ENCODE data around the gene NOL3. TPM values are rescaled to one million over a fixed set of nuclear protein-coding genes. Genes with fewer than 3 reads are reported as not detected.

Gene NOL3
- total RNA-seq, 1 donor from 2014 or later: 10.9 TPM

DNA sequence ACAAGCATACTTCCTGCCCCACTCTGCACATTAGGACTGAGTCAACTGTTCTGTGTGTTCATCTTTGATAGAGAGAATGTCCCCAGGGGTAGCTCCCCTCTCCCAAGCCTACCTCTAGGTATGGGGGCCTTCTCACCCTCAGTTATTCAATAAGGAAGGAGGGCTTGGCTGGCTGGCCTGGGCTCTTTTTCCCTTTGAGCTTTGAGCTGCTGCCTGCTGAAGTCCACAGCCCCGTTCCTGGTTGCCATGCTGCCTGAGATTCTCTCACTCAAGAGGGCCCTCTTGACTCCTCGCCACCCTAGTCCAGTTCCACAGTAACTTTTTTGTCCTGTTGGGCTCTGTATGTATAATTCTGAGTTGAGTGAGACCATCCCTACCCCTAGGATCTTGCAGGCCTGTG lies 24.6 kb upstream of the NOL3 start:
- TF ChIP-seq CTCF (IDR thresholded peaks at IDR 0.05; ENCODE audit: insufficient read depth, low read depth, low read length) (no peak), EZH2 (IDR thresholded peaks at IDR 0.05; ENCODE audit: insufficient read depth, low read length) (no peak)
- no peak overlapping the region for H2AFZ ChIP-seq (ENCODE audit: low read depth, low read length)
- peak overlapping the region; percentile 50 for H3K27ac Mint-ChIP-seq (ENCODE audit: unreplicated experiment)
- no peak overlapping the region for H3K4me3 ChIP-seq (ENCODE audit: insufficient read depth, low read depth, low read length)
- DNase-seq (ENCODE audit: low read depth): no peak
- H3K4me3 Mint-ChIP-seq (ENCODE audit: unreplicated experiment): no peak overlapping the region
- no peaks in the 10 kb centered on the region for H3K4me1 Mint-ChIP-seq (ENCODE audit: low read depth, unreplicated experiment)
- H3K79me2 ChIP-seq (ENCODE audit: insufficient read depth, low read length): no peaks in the 10 kb centered on the region
- no peak overlapping the region for H3K9ac ChIP-seq (ENCODE audit: low read length)
- H3K9me3 ChIP-seq (ENCODE audit: insufficient read depth, low read depth, low read length): no peaks in the 10 kb centered on the region
- peaks cover 2% of the 10 kb centered on the region for H3K4me1 ChIP-seq (ENCODE audit: insufficient read depth, low read length)
- FAIRE-seq: no peak
- H3K36me3 Mint-ChIP-seq (ENCODE audit: low read depth, unreplicated experiment): peaks cover 40% of the 10 kb centered on the region
- H3K4me2 ChIP-seq (ENCODE audit: low read length): no peak overlapping the region
- H3K27me3 Mint-ChIP-seq (ENCODE audit: low read depth, unreplicated experiment): peaks cover 3% of the 10 kb centered on the region
- no peak overlapping the region for H3K27ac ChIP-seq (ENCODE audit: low read depth, low read length)
- H3K27me3 ChIP-seq (ENCODE audit: insufficient read depth, low read length): no peaks in the 10 kb centered on the region
- peaks cover 23% of the 10 kb centered on the region for H4K20me1 ChIP-seq (ENCODE audit: insufficient read depth, low read length)
- H3K36me3 ChIP-seq (ENCODE audit: insufficient read depth, low read length): peaks cover 41% of the 10 kb centered on the region
- peaks cover 4% of the 10 kb centered on the region for H3K9me3 Mint-ChIP-seq (ENCODE audit: unreplicated experiment)

DNA sequence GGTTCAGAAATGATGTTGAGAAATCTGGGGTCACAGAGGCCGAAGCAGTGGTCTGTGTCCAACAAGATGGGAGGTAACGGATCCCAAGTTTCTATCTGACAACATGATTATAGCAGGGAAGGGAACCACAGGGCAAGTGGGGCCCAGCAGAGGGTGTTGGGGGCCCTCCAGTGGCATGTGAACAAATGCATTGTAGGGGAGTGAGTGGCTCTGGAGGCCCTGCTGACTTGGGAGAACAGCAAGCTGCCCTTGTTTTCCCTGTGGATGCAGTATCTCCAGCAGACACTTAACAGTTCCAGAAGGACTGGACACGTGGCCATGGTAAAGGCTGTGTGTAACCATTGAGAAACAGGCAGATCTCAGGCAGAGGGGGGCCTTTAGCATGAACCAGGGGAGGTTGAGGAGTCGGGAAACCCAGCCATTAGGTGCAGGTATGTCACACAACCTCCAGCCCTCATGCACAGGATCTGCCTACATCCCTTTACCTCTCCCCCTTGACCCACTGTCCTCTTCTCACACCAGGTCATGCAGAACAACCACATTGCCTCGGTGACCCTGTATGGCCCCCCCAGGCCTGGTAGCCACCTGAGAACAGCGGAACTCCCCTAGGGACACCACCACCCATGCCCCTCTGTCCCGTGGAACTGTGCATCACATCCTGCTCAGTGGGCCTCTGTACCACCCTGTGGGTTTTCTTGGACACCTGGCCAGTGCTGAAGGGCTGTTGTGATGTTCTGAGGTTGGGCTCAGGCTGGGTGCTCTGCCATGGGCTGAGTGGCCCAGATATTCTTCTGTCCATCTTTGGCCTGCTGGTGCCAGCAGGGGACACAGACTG lies 23.6 kb upstream of the NOL3 start:
- Histone ChIP-seq H3K9me3 (ENCODE audit: insufficient read depth, low read depth, low read length) (no peaks in the 10 kb centered on the region), H2AFZ (ENCODE audit: low read depth, low read length) (no peak overlapping the region), H3K4me2 (ENCODE audit: low read length) (no peak overlapping the region), H3K4me3 (ENCODE audit: insufficient read depth, low read depth, low read length) (no peak overlapping the region), H3K27ac (ENCODE audit: low read depth, low read length) (no peak overlapping the region), H3K79me2 (ENCODE audit: insufficient read depth, low read length) (no peaks in the 10 kb centered on the region), H3K27me3 (ENCODE audit: insufficient read depth, low read length) (no peaks in the 10 kb centered on the region), H4K20me1 (ENCODE audit: insufficient read depth, low read length) (peaks cover 23% of the 10 kb centered on the region), H3K36me3 (ENCODE audit: insufficient read depth, low read length) (peaks cover 36% of the 10 kb centered on the region), H3K9ac (ENCODE audit: low read length) (no peak overlapping the region), H3K4me1 (ENCODE audit: insufficient read depth, low read length) (peaks cover 2% of the 10 kb centered on the region)
- DNase-seq (ENCODE audit: low read depth) (no peak), FAIRE-seq (no peak)
- no peak overlapping the region for H3K27ac Mint-ChIP-seq (ENCODE audit: unreplicated experiment)
- H3K4me3 Mint-ChIP-seq (ENCODE audit: unreplicated experiment): no peak overlapping the region
- peaks cover 4% of the 10 kb centered on the region for H3K9me3 Mint-ChIP-seq (ENCODE audit: unreplicated experiment)
- H3K27me3 Mint-ChIP-seq (ENCODE audit: low read depth, unreplicated experiment): peaks cover 9% of the 10 kb centered on the region
- no peaks in the 10 kb centered on the region for H3K4me1 Mint-ChIP-seq (ENCODE audit: low read depth, unreplicated experiment)
- peaks cover 36% of the 10 kb centered on the region for H3K36me3 Mint-ChIP-seq (ENCODE audit: low read depth, unreplicated experiment)
- TF ChIP-seq CTCF (IDR thresholded peaks at IDR 0.05; ENCODE audit: insufficient read depth, low read depth, low read length): no peak
- no peak for TF ChIP-seq EZH2 (IDR thresholded peaks at IDR 0.05; ENCODE audit: insufficient read depth, low read length)
